GM18526 (cell line): Measurements from ENCODE around the gene IQGAP2.

Experiments used
- POLR2A ChIP-seq: IDR thresholded peaks from 3 replicates; pipeline ENCODE4 v1.6.1; 2011; ENCODE audit not compliant: insufficient read length; ENCODE audit errors: extremely low read depth

IQGAP2 gene

GRCh38 chr5:76689321-76690036 is 286.4 kb downstream of the IQGAP2 start:
- no peak for TF ChIP-seq POLR2A

- TF ChIP-seq POLR2A, result no peak
Measured at GRCh38 chr5:76690037-76690679, 287.1 kb downstream of the IQGAP2 start.

GRCh38 chr5:76690704-76691466 is 287.8 kb downstream of the IQGAP2 start:
- no peak for TF ChIP-seq POLR2A

- TF ChIP-seq POLR2A, result no peak
Measured at GRCh38 chr5:76691467-76692273, 288.6 kb downstream of the IQGAP2 start.

GRCh38 chr5:76692274-76692540 is 289.1 kb downstream of the IQGAP2 start:
- TF ChIP-seq POLR2A, result no peak

GRCh38 chr5:76692651-76693050 is 289.6 kb downstream of the IQGAP2 start:
- TF ChIP-seq POLR2A, result no peak

- TF ChIP-seq POLR2A, result no peak
Measured at GRCh38 chr5:76693141-76693540, 290.1 kb downstream of the IQGAP2 start.

- no peak for TF ChIP-seq POLR2A
Measured at GRCh38 chr5:76694317-76694716, 291.2 kb downstream of the IQGAP2 start.

- TF ChIP-seq POLR2A, result no peak
Measured at GRCh38 chr5:76695346-76695745, 292.3 kb downstream of the IQGAP2 start.

GRCh38 chr5:76696251-76696650 is 293.2 kb downstream of the IQGAP2 start:
- no peak for TF ChIP-seq POLR2A

GRCh38 chr5:76697670-76698069 is 294.6 kb downstream of the IQGAP2 start:
- no peak for TF ChIP-seq POLR2A

- no peak for TF ChIP-seq POLR2A
Measured at GRCh38 chr5:76700571-76700970, 297.5 kb downstream of the IQGAP2 start.

- TF ChIP-seq POLR2A, result no peak
Measured at GRCh38 chr5:76701298-76701697, 298.2 kb downstream of the IQGAP2 start.

GRCh38 chr5:76703707-76704106 is 300.6 kb downstream of the IQGAP2 start:
- no peak for TF ChIP-seq POLR2A

GRCh38 chr5:76704131-76704663 is 301.1 kb downstream of the IQGAP2 start:
- TF ChIP-seq POLR2A, result no peak
